ENCODE measurements around the gene HLA-DRA.
"Not testable (repeated sequence)": the region's sequence is repeated elsewhere in the genome, so short reads cannot be mapped to it uniquely, and the experiment has no call there.

Gene HLA-DRA

DNA sequence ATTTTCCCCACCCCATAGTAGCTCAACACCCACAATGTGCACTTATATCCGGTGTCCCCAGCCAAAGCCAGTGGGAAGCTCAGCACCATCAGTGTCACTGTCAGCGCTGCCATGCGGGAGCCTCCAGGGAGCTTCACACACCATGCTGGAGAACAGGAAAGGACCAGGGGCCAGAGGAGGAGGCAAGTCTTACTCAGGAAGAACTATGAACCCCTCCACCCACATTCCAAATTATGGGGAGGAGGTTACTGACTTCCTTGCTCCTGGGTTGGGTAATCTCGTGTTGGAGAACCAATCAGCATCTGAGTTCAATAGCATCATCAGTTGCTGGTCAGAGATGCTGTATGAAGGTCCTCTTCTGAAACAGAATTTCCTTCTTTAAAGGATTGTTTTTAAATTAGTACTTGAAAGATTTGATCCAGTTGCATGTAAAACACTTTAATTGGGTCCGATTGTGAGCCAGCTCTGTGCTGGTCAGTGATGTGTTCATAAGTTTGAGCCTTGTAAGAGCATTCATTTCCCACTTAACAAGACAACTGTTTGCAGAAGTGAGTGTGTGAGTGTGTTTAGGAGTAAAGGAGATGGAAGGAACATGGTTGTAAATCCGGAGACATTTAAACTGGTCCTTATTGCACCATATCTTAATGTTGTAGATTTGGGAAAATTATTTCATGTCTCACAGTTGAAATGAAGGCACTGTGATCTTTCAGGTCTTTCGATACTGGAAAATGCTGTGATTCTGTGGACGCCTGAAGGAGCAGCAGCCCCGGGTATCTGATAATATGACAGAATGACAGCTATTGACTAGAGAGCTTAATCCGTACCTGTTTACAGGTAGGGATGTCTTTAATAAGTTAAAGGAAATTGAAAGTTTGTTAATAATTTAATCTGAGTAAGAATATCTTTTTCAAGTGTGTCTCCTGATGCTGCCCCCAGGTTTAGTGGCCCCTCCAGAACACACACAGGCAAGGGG is 34.0 kb downstream of the HLA-DRA start:
- in situ Hi-C loops (cut with HindIII; ENCODE audit: low sequenced_read_pairs): not testable (repeated sequence)

DNA sequence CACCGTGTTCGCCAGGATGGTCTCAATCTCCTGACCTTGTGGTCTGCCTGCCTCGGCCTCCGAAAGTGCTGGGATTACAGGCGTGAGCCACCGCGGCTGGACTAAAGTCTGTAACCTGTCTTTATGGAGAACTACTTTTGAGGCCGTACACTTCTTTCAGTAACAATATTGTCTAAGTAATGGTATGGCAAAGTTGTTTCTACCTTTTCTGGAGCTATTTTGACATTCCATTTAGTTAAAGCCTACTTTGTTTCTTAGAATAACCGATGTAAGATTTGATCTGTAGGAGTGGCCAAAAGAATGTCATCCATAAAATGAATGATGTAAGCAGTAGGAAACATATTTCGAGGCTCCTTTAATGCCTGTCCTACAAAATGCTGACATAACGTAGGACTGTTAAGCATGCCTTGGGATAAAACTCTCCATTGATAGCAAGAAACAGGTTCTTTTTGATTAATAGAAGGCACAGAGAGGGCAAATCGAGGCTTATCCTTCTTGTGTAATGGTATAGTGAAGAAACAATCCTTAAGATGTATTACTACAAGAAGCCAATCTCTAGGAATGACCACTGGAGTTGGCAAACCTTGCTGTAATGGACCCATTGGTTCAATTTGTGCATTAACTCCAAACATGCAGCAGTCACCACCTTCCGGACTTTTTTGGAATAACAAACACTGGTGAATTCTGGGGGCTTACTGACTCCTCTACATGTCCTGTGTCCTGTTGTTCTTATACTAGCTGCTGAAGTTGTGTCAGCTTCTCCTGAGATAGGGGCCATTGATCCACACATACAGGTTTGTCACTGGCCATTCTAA is 35.9 kb downstream of the HLA-DRA start:
- in situ Hi-C loops (cut with HindIII; ENCODE audit: low sequenced_read_pairs): no loop called here

DNA sequence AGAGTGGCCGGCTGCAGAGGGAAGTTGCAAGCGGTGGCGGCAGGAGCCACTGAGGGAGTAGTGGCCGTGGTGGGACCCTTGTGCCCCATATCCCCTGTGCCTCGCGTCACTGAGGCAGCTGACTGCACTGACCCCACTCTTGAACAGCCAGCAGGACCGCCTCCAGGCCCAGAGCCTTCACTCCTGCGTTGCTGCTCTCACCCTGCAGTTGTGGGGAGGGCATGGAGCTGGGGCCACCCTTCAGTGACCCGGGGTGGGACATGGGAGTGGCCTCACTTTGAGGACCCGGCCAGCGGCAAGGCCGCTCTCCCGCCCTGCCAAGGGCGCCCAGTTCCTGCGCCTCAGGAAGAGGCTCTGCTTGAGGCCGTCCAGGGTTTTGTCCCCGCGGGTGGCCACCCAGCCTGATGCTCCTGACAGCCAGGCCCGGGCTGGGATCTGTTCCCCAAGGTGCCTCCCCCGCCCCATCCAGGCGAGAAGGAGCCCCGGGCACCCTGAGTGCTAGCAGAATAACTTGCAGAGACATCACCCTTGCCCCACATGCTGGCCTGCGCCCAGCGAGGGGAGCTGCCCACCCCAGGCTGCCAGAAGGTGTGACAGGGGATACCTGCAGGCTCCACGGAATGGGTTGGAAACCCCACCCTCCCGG is 44.4 kb downstream of the HLA-DRA start:
- in situ Hi-C loops (cut with HindIII; ENCODE audit: low sequenced_read_pairs): no loop called here

DNA sequence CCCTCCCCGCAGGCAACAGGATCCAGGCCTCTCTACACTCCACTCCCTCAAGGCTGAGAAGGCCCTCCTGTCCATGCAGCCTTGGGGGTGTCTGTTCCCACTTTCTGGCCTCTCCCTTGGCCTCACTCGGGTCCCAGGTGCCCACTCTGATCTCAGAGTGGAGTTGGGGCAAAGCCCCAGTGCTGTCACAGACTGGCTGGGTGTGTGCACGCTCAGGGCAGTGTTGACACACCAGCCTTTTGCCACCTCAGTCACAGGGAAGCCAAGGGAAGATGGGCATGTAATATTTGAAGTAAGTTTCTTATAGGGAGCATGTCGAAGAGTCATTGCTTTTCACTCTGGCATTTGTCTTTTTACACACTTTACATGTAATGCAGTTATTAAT is 44.9 kb downstream of the HLA-DRA start:
- in situ Hi-C loops (cut with HindIII; ENCODE audit: low sequenced_read_pairs): no loop called here

DNA sequence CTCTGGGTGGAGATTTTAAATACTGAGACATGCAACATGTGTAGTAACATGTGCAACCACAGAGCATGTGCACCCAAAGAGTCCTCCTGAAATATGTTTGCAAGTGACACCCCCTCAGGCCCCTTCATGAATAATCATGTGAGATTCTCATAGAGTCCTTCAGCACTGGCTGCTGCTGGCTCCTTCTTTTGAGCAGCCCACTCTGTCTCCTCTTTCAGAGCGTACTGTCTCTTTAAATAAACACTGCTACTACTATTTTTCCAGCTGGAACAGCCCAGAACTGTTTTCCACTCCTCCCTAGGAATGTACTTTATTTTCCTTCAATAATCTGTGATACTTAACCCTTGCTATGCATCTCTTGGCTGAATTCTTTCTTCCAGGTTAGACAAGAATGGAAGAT is 48.4 kb downstream of the HLA-DRA start:
- in situ Hi-C loops (cut with HindIII; ENCODE audit: low sequenced_read_pairs): no loop called here

DNA sequence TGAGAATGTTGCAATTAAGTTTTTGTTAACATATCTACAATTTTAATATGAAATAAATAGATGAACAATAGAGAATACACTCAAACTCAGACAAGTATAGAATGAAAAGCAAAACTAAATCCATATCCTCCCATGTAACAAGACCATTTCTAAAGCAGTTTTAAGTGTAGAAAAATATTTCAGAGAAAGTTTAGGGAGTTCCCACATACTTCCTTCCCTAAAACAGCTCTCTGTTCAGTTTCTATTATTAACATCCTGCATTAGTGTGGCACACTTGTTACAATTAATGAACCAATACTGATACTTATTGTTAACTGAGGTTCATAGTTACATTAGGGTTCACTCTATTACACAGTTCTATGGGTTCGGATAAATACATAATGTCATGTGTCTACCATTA is 52.0 kb downstream of the HLA-DRA start:
- in situ Hi-C loops (cut with HindIII; ENCODE audit: low sequenced_read_pairs): no loop called here

DNA sequence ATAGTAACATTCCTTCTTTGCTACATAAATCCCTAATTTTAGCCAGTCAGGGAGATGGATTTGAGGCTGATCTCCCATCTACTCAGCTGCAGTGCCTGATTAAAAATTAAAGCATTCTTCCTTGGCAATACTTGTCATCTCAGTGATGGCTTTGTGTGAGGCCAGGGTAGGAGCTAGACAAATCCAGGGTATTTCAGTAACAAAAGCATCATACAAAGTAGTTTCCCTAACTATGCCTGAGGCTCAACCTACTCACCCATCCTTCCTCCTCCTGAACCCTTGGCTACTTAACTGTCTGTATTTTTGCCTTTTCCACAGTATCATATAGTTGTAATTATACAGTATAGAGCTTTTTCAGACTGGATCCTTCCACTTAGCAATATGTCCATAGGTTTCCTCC is 52.7 kb downstream of the HLA-DRA start:
- in situ Hi-C loops (cut with HindIII; ENCODE audit: low sequenced_read_pairs): no loop called here

Data from DLD1 (cell line).